ENCODE results near the gene ITPK1. TPM values are rescaled to one million over a fixed set of nuclear protein-coding genes. Genes with fewer than 3 reads are reported as not detected.

ITPK1 gene
- total RNA-seq, 1 donor, result 25.0 TPM

- H2AFZ ChIP-seq (ENCODE audit: low read length), result no peak overlapping the region
- no peaks in the 10 kb centered on the region for H3K27me3 ChIP-seq (ENCODE audit: insufficient read depth, low read length)
- H3K4me1 ChIP-seq (ENCODE audit: insufficient read depth, low read length), result no peaks in the 10 kb centered on the region
- H4K20me1 ChIP-seq (ENCODE audit: insufficient read depth, low read length), result no peaks in the 10 kb centered on the region
- no peak overlapping the region for H3K4me3 ChIP-seq (ENCODE audit: insufficient read depth, low read length)
- H3K27ac ChIP-seq (ENCODE audit: low read depth, low read length), result no peak overlapping the region
- H3K4me2 ChIP-seq (ENCODE audit: insufficient read depth, low read length), result no peak overlapping the region
- no peak for TF ChIP-seq CTCF (IDR thresholded peaks at IDR 0.05; ENCODE audit: extremely low read depth, low read depth, low read length)
- H3K36me3 ChIP-seq (ENCODE audit: insufficient read depth, low read length), result no peaks in the 10 kb centered on the region
- H3K9me3 ChIP-seq (ENCODE audit: low read depth, low read length), result no peaks in the 10 kb centered on the region
- DNase-seq (ENCODE audit: insufficient read length, low spot score, missing footprints), result no peak
- H3K79me2 ChIP-seq (ENCODE audit: insufficient read depth, low read length), result no peaks in the 10 kb centered on the region
Observed at GRCh38 chr14:92942976-92943710, 172.6 kb downstream of the ITPK1 start.

DNA sequence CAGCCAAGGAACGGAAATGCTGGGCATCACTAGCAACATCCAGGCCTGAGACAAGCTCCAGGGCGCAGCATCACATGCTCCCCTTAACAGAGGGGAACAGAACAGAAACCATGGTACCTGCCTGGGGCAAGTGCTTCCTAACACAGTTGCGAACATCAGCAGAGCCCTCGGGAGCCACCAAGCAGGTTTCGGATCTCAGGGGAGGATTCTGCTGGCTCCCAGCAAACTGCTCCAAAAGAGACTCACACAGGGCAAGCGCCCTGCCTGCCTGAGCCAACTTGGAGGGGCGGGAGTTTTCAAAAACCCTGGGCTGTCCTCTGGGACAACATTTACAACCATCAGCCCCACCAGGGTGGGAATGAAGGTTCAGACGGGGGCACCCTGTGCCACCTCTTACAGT lies 173.1 kb downstream of the ITPK1 start:
- no peaks in the 10 kb centered on the region for H3K27me3 ChIP-seq (ENCODE audit: insufficient read depth, low read length)

DNA sequence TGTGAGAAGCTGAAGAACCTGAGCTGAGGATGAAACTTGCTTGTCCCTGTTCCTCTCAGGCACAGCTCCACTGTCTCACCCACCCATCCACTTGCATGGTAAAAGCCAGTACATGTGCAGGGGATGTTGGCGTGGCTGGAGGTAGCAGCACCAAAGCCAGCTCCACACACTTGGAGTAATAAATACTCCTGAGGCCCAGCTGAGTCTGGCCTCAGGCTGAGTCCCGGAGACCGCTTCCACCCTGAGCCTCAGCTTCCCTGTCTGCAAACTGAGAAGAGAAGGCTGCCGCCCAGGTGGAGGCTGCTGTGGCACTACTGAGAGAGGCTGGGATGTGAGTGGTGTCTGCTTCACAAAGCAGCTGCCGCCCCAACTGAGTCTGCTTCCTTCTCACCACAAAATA lies 173.6 kb downstream of the ITPK1 start:
- H3K36me3 ChIP-seq (ENCODE audit: insufficient read depth, low read length), result no peaks in the 10 kb centered on the region
- DNase-seq (ENCODE audit: insufficient read length, low spot score, missing footprints), result no peak
- no peak overlapping the region for H2AFZ ChIP-seq (ENCODE audit: low read length)
- no peaks in the 10 kb centered on the region for H3K9me3 ChIP-seq (ENCODE audit: low read depth, low read length)
- H3K4me2 ChIP-seq (ENCODE audit: insufficient read depth, low read length), result no peak overlapping the region
- no peaks in the 10 kb centered on the region for H3K27me3 ChIP-seq (ENCODE audit: insufficient read depth, low read length)
- H4K20me1 ChIP-seq (ENCODE audit: insufficient read depth, low read length), result no peaks in the 10 kb centered on the region
- no peak overlapping the region for H3K4me3 ChIP-seq (ENCODE audit: insufficient read depth, low read length)
- no peaks in the 10 kb centered on the region for H3K79me2 ChIP-seq (ENCODE audit: insufficient read depth, low read length)
- TF ChIP-seq CTCF (IDR thresholded peaks at IDR 0.05; ENCODE audit: extremely low read depth, low read depth, low read length), result no peak
- no peak overlapping the region for H3K27ac ChIP-seq (ENCODE audit: low read depth, low read length)
- H3K4me1 ChIP-seq (ENCODE audit: insufficient read depth, low read length), result no peaks in the 10 kb centered on the region

More for the DNA sequence above, 173.1 kb downstream of the ITPK1 start:
- H3K27ac ChIP-seq (ENCODE audit: low read depth, low read length), result no peak overlapping the region
- no peak for TF ChIP-seq CTCF (IDR thresholded peaks at IDR 0.05; ENCODE audit: extremely low read depth, low read depth, low read length)
- DNase-seq (ENCODE audit: insufficient read length, low spot score, missing footprints), result no peak
- H3K4me2 ChIP-seq (ENCODE audit: insufficient read depth, low read length), result no peak overlapping the region
- no peaks in the 10 kb centered on the region for H3K9me3 ChIP-seq (ENCODE audit: low read depth, low read length)
- H3K36me3 ChIP-seq (ENCODE audit: insufficient read depth, low read length), result no peaks in the 10 kb centered on the region
- no peak overlapping the region for H2AFZ ChIP-seq (ENCODE audit: low read length)
- no peaks in the 10 kb centered on the region for H4K20me1 ChIP-seq (ENCODE audit: insufficient read depth, low read length)
- no peaks in the 10 kb centered on the region for H3K79me2 ChIP-seq (ENCODE audit: insufficient read depth, low read length)
- no peak overlapping the region for H3K4me3 ChIP-seq (ENCODE audit: insufficient read depth, low read length)
- no peaks in the 10 kb centered on the region for H3K4me1 ChIP-seq (ENCODE audit: insufficient read depth, low read length)

DNA sequence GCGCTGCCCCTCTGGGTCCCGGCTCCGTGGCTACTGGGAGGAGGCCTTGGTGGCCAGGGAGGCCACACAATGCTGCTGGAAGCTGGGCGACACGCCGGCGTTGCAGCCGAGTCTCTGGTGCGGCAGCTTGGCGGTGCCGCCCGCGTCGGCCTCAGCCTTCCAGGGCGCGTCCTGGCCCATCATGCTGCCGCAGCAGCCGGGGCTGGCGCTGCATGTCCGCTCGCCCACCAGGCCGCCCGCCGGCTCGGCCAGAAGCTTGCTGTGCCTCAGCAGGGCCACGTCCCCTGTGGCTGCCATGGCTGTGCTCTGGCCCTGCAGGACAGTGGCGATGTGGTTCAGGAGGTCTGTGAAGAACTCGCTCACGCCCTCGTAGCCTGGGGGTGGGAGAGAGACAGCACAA lies 174.2 kb downstream of the ITPK1 start:
- H3K36me3 ChIP-seq (ENCODE audit: insufficient read depth, low read length), result no peaks in the 10 kb centered on the region
- no peak for TF ChIP-seq CTCF (IDR thresholded peaks at IDR 0.05; ENCODE audit: extremely low read depth, low read depth, low read length)

More for the DNA sequence above, 174.2 kb downstream of the ITPK1 start:
- Histone ChIP-seq H3K4me2 (ENCODE audit: insufficient read depth, low read length) (no peak overlapping the region), H3K27me3 (ENCODE audit: insufficient read depth, low read length) (no peaks in the 10 kb centered on the region), H2AFZ (ENCODE audit: low read length) (no peak overlapping the region), H3K27ac (ENCODE audit: low read depth, low read length) (no peak overlapping the region), H3K4me1 (ENCODE audit: insufficient read depth, low read length) (no peaks in the 10 kb centered on the region), H3K79me2 (ENCODE audit: insufficient read depth, low read length) (no peaks in the 10 kb centered on the region), H3K4me3 (ENCODE audit: insufficient read depth, low read length) (no peak overlapping the region), H3K9me3 (ENCODE audit: low read depth, low read length) (no peaks in the 10 kb centered on the region), H4K20me1 (ENCODE audit: insufficient read depth, low read length) (no peaks in the 10 kb centered on the region)
- DNase-seq (ENCODE audit: insufficient read length, low spot score, missing footprints), result no peak

Measured in osteoblast (primary cell).